Sigmoid colon (tissue), 4 donors: ENCODE data around the gene MSL3.

ENCODE experiments used
- CTCF ChIP-seq, 4 experiments: fragments of 450-650 bp in 3 of 4; fragments of 200-600 bp in 1 of 4; IDR thresholded peaks; one replicate each; pipeline ENCODE4 v1.5.1; 2016 to 2019; ENCODE audit warnings: antibody characterized with exemption in 4 of 4, mild to moderate bottlenecking in 3 of 4, moderate library complexity in 2 of 4
- EP300 ChIP-seq, 4 donors: sonication (generic); formaldehyde crosslinking; IDR thresholded peaks; one replicate each; pipeline ENCODE4 v1.6.1; 2017; ENCODE audit warnings: antibody characterized with exemption in 4 of 4
- POLR2A ChIP-seq, 2 donors: fragments of 450-650 bp; IDR thresholded peaks; one replicate each; pipeline ENCODE4 v1.6.1; 2016; ENCODE audit warnings: antibody characterized with exemption in 2 of 2, mild to moderate bottlenecking in 2 of 2, moderate library complexity in 2 of 2
- POLR2AphosphoS5 ChIP-seq, 4 donors: sonication (generic); formaldehyde crosslinking; IDR thresholded peaks; one replicate each; pipeline ENCODE4 v1.6.1; 2017; ENCODE audit warnings: antibody characterized with exemption in 4 of 4

DNA sequence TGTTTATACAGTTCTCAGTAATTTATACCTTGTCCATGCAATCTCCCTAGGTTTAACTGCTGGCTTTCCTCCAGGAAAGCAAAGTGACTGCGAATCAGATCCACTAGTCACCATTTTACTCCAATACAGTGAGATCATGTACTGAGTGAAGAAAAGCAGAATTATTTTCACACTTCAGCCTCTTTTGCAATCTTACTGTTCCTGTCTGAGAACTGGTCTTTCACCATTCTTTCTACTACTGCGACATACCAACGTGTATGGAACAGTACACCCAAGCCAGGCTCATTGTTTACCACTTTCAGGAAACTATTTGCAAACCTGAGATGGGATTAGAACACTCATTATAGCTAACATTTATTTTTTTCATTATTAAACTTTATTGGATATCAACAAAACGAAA, 8.0 kb upstream of the MSL3 start:
- TF ChIP-seq CTCF (IDR thresholded peaks at IDR 0.05) (no peak), POLR2A (IDR thresholded peaks at IDR 0.05) (no peak), POLR2AphosphoS5 (IDR thresholded peaks at IDR 0.05) (no peak), EP300 (IDR thresholded peaks at IDR 0.05) (no peak)
